Measurements from ENCODE around the gene ZCCHC17.
"Not testable (repeated sequence)": the region's sequence is repeated elsewhere in the genome, so short reads cannot be mapped to it uniquely, and the experiment has no call there.

ZCCHC17 gene

DNA sequence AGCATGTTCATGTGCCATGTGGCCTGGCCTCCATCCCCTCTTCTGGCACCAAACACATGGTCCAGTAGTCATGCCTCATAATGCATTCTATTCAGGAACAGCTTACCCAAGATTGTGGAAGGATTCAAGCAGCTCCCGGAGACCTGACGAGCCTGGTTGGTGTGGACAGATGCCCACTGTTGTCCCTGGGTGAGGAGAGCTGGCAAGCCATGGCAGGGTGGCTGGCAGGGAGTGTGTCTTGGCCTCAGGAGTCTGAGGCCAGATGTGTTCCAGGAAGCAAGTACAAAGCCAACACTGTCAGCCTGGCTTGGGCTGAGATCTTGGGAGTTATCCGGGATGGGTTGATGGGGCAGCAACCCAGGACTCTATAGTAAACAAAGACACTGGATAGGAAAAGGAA lies 83.3 kb downstream of the ZCCHC17 start:
- no peak overlapping the region for H3K4me3 ChIP-seq (ENCODE audit: low read depth in 1 of 2, low read length in 1 of 2)
- H3K36me3 ChIP-seq = no peaks in the 10 kb centered on the region
- no peaks in the 10 kb centered on the region for H3K27me3 ChIP-seq
- no peak for TF ChIP-seq CTCF (IDR thresholded peaks at IDR 0.05)
- no peaks in the 10 kb centered on the region for H3K4me1 ChIP-seq (ENCODE audit: control insufficient read depth in 1 of 2, insufficient read depth in 1 of 2, low read depth in 1 of 2, low read length in 1 of 2)
- H3K27ac ChIP-seq = no peak overlapping the region
- H3K9me3 ChIP-seq = no peaks in the 10 kb centered on the region

- Histone ChIP-seq H3K4me1 (ENCODE audit: control insufficient read depth in 1 of 2, insufficient read depth in 1 of 2, low read depth in 1 of 2, low read length in 1 of 2) (no peaks in the 10 kb centered on the region), H3K27ac (no peak overlapping the region), H3K36me3 (no peaks in the 10 kb centered on the region), H3K9me3 (no peaks in the 10 kb centered on the region), H3K4me3 (ENCODE audit: low read depth in 1 of 2, low read length in 1 of 2) (no peak overlapping the region), H3K27me3 (no peaks in the 10 kb centered on the region)
- no peak for TF ChIP-seq CTCF (IDR thresholded peaks at IDR 0.05)
These were observed 84.8 kb downstream of the ZCCHC17 start for GRCh38 chr1:31381394-31382294.

- Histone ChIP-seq H3K9me3 (no peaks in the 10 kb centered on the region), H3K27me3 (no peaks in the 10 kb centered on the region), H3K27ac (no peak overlapping the region), H3K4me1 (ENCODE audit: control insufficient read depth in 1 of 2, insufficient read depth in 1 of 2, low read depth in 1 of 2, low read length in 1 of 2) (no peaks in the 10 kb centered on the region), H3K4me3 (ENCODE audit: low read depth in 1 of 2, low read length in 1 of 2) (no peak overlapping the region), H3K36me3 (no peaks in the 10 kb centered on the region)
- no peak for TF ChIP-seq CTCF (IDR thresholded peaks at IDR 0.05)
These were observed 85.7 kb downstream of the ZCCHC17 start for GRCh38 chr1:31382379-31382989.

GRCh38 chr1:31383967-31384366 lies 87.1 kb downstream of the ZCCHC17 start:
- Histone ChIP-seq H3K27me3 (no peaks in the 10 kb centered on the region), H3K9me3 (no peaks in the 10 kb centered on the region), H3K36me3 (no peaks in the 10 kb centered on the region), H3K4me3 (ENCODE audit: low read depth in 1 of 2, low read length in 1 of 2) (no peak overlapping the region), H3K27ac (no peak overlapping the region), H3K4me1 (ENCODE audit: control insufficient read depth in 1 of 2, insufficient read depth in 1 of 2, low read depth in 1 of 2, low read length in 1 of 2) (no peaks in the 10 kb centered on the region)
- no peak for TF ChIP-seq CTCF (IDR thresholded peaks at IDR 0.05)

DNA sequence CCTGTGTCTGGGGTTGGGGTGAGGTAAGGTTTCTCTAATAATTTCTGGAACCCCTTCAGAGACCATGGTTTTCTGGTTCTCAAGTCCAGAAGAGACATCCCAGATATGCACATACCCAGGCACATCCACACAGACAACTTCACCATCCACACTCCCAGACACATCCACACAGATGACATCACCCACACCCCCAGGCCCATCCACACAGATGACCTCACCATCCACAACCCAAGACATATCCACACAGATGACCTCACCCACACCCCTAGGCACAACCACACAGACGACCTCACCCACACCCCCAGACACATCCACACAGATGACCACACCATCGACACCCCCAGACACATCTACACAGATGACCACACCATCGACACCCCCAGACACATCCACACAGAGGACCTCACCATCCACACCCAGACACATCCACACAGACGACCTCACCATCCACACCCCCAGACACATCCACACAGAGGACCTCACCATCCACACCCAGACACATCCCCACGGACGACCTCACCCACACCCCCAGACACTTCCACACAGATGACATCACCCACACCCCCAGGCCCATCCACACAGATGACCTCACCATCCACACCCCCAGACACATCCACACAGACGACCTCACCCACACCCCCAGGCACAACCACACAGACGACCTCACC lies 89.9 kb downstream of the ZCCHC17 start:
- H3K27ac ChIP-seq; H3K4me3 ChIP-seq (ENCODE audit: low read depth in 1 of 2, low read length in 1 of 2); H3K9me3 ChIP-seq; H3K36me3 ChIP-seq; H3K4me1 ChIP-seq (ENCODE audit: control insufficient read depth in 1 of 2, insufficient read depth in 1 of 2, low read depth in 1 of 2, low read length in 1 of 2); H3K27me3 ChIP-seq: not testable (repeated sequence)

GRCh38 chr1:31387612-31388011 lies 90.8 kb downstream of the ZCCHC17 start:
- Histone ChIP-seq H3K4me1 (ENCODE audit: control insufficient read depth in 1 of 2, insufficient read depth in 1 of 2, low read depth in 1 of 2, low read length in 1 of 2) (no peaks in the 10 kb centered on the region), H3K36me3 (no peaks in the 10 kb centered on the region), H3K27ac (no peak overlapping the region), H3K27me3 (no peaks in the 10 kb centered on the region), H3K9me3 (no peaks in the 10 kb centered on the region), H3K4me3 (ENCODE audit: low read depth in 1 of 2, low read length in 1 of 2) (no peak overlapping the region)
- TF ChIP-seq CTCF (IDR thresholded peaks at IDR 0.05) = no peak
